D721Med (cell line): ENCODE data around the gene PTBP1.
"Not testable (repeated sequence)": the region's sequence is repeated elsewhere in the genome, so short reads cannot be mapped to it uniquely, and the experiment has no call there.

Experiments used
- DNase-seq: peaks from one replicate; pipeline ENCODE4 v3.0.0; 2011; ENCODE audit warnings: low spot score; ENCODE audit not compliant: insufficient read length
- FAIRE-seq: peaks from 2 replicates; lab custom pipeline; 2011; peaks lifted over from hg19 to GRCh38; lab: Jason Lieb, UNC
- TF ChIP-seq, protein P1 (sequence below): IDR thresholded peaks from 2 replicates; pipeline ENCODE4 v1.5.1; 2012; ENCODE audit warnings: mild to moderate bottlenecking, control low read depth; ENCODE audit not compliant: insufficient read depth; ENCODE audit errors: missing control alignments

Gene PTBP1

DNA sequence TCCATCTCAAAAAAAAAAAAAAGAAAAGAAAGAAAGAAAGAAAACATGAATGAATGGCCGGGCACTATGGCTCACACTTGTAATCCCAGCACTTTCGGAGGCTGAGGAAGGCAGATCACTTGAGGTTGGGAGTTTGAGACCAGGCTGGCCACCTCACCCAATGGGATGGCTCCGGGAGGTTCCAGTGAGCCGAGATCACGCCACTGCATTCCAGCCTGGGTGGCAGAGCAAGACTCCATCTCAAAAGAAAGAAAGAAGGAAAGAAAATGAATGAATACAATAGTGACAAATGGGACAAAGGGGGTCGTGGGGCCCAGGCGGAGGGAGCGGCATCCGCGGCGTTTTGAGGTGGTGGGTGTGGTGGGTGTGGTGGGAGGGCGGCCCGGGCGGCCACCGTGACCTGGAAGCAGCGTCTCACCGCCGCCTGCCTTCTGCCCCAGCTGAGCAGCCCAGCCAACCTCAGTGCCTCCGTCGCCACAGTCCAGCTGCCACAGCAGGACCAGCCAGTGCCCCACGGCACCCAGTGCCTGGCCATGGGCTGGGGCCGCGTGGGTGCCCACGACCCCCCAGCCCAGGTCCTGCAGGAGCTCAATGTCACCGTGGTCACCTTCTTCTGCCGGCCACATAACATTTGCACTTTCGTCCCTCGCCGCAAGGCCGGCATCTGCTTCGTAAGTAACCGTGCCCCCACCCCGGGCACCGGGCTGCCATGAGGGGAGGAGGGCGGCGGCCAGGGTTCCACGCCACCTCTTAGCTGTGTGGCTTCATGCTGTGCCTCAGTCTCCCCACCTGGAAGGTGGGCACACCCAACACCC, 48.7 kb downstream of the PTBP1 start:
- DNase-seq (no peak), FAIRE-seq (no peak)
- TF ChIP-seq, protein P1, sequence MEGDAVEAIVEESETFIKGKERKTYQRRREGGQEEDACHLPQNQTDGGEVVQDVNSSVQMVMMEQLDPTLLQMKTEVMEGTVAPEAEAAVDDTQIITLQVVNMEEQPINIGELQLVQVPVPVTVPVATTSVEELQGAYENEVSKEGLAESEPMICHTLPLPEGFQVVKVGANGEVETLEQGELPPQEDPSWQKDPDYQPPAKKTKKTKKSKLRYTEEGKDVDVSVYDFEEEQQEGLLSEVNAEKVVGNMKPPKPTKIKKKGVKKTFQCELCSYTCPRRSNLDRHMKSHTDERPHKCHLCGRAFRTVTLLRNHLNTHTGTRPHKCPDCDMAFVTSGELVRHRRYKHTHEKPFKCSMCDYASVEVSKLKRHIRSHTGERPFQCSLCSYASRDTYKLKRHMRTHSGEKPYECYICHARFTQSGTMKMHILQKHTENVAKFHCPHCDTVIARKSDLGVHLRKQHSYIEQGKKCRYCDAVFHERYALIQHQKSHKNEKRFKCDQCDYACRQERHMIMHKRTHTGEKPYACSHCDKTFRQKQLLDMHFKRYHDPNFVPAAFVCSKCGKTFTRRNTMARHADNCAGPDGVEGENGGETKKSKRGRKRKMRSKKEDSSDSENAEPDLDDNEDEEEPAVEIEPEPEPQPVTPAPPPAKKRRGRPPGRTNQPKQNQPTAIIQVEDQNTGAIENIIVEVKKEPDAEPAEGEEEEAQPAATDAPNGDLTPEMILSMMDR = no peak

DNA sequence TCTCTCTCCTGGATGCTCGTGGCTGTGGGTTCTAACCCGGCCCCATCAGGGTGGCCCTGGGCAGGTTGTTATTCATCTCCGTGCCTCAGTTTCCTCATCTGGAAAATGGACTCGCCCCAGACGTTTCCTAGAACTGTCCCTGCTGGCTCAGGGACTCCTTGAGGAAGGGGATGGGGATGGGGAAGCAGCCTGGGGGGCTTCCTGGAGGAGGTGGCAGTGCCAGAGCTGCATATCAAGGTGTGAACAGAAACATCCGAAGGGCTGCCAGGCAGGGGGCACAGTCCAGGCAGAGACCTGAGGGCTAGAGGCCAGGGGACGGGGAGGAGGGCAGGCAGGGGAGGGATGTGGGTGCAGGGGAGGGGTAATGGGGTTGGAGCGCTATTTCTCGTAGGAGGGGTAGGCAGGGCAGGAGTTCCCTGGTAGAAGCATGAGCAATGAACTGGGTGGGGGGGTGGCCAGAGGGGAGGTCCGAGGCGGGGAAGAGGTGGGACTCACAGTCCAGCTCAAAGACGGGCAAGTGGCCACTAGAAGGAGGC, 51.2 kb downstream of the PTBP1 start:
- FAIRE-seq = no peak
- DNase-seq = no peak
- TF ChIP-seq, protein P1 = no peak

DNA sequence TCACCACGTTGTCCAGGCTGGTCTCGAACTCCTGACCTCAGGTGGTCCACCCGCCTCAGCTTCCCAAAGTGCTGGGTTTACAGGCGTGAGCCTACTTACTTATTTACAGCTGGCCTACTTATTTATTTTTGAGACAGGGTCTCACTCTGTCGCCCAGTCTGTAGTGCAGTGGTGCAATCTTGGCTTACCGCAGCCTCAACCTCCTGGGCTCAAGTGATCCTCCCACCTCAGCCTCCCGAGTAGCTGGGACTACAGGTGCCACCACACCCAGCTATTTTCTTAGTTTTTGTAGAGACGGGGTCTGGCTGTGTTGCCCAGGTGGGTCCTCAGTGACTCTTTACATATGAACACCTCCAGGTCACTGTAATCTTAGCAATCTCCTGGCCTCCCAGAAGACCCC, 51.9 kb downstream of the PTBP1 start:
- not testable (repeated sequence) for DNase-seq, FAIRE-seq

DNA sequence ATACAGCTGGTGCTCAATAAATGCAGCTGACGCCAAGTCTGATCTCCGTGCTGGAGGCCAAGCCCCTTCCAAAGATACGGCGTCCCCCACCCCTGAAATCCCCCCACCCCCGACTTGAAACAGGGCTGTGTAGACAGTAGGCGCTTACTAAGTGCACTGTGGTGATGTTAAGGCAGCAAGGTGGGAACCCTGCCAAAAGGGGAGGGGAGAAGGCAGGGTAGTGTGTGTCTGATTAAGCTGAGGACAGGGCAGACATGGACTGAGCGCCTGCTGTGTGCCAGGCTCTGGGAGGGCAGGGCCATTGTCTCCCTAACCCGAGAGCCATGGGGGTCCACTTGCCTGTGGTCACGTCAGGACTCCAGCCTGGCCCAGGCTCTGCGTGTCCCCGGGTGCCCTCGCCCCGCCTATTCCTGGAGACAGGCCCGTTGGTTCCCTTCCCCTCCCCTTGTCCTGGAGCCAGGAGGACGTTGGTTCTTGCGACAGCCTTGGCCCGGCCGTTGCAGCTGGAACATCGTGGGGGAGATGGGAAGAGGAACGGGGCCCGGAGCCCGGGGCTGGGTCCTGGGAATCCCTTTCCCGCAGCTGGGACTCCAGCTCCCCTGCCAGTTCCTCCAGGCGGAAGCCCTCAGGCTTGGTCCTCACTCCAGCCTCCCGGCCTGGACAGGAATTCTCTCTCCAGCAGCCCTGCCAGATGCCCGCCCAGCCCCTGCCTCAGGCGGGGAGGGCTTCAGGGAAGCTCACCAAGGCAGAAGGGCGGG, 53.1 kb downstream of the PTBP1 start:
- TF ChIP-seq, protein P1 = no peak
- FAIRE-seq (no peak), DNase-seq (no peak)

DNA sequence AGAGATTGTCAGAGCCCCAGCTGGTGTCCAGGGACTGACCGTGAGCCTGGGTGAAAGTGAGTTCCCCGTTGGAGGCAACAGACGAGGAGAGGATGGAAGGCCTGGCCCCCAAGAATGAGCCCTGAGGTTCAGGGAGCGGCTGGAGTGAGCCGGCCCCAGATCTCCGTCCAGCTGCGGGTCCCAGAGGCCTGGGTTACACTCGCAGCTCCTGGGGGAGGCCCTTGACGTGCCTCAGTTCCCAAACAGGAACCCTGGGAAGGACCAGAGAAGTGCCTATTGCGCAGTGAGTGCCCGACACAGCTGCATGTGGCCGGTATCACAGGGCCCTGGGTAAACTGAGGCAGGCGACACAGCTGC, 53.7 kb downstream of the PTBP1 start:
- TF ChIP-seq, protein P1 = no peak
- DNase-seq = no peak
- FAIRE-seq = no peak

DNA sequence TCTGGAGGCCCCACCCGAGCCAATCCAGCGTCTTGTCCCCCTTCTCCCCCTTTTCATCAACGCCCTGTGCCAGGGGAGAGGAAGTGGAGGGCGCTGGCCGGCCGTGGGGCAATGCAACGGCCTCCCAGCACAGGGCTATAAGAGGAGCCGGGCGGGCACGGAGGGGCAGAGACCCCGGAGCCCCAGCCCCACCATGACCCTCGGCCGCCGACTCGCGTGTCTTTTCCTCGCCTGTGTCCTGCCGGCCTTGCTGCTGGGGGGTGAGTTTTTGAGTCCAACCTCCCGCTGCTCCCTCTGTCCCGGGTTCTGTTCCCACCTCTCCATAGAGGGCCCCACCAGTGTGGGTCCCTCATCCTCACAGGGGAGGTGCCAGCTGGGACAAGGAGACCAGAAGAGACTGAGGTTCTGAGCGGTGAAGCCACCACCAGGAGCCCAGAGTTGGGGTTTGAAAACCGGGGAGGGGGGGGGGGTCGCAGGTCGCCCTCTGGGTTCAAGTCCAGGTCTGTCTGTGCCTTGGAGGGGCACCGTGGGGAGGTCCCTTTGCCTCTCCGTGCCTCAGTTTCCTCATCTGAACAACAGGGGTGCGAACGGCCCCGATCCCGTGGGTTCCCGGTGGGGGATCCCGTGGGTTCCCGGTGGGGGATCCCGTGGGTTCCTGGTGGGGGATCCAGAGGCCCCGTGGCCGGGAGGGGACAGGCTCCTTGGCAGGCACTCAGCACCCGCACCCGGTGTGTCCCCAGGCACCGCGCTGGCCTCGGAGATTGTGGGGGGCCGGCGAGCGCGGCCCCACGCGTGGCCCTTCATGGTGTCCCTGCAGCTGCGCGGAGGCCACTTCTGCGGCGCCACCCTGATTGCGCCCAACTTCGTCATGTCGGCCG, 55.1 kb downstream of the PTBP1 start, which contains the start of gene ELANE:
ELANE (plus strand) TSS at position 168 of the 878 bp plus-strand sequence; CDS start at position 194, 26 bp downstream.
- no peak for DNase-seq
- TF ChIP-seq, protein P1 = no peak
- FAIRE-seq = no peak
